22Rv1 (cell line): ENCODE data around the gene AMOTL2.

Experiments
- CTCF ChIP-seq: fragments of 450-650 bp; IDR thresholded peaks from 2 replicates; pipeline ENCODE4 v1.5.1; 2017; ENCODE audit warnings: mild to moderate bottlenecking
- ZFX ChIP-seq: fragments of 450-650 bp; IDR thresholded peaks from 2 replicates; pipeline ENCODE4 v1.6.1; 2017; ENCODE audit warnings: antibody characterized with exemption, borderline replicate concordance

- no peak for TF ChIP-seq CTCF
- no peak for TF ChIP-seq ZFX
Measured at GRCh38 chr3:134327594-134327975, 46.7 kb downstream of the AMOTL2 start.
